ENCODE measurements around the gene ZNF502. TPM values are rescaled to one million over a fixed set of nuclear protein-coding genes. Genes with fewer than 3 reads are reported as not detected.

The ZNF502 gene
- total and polyA plus RNA-seq, 2 experiments from 2014 or later: 1.2 to 3.3 TPM

DNA sequence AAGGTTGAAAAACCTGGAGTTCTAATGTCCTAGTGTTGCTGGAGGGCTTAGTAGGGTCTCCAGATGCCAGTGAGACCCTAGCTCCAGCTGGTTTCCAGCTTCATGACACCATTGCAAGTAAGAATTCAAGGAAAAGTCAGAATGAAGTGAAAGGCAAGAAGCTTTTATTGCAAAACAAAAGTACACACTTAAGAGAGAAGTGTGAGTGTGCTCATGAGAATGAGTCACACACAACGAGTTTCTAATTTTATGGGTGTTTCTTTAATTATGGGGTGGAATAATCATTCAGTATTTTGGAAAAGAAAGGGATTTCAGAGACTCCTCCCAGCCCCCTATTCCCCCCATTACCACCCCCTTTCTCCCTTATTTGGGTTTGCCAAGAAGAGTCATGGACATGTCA, 24.6 kb upstream of the ZNF502 start:
- no peak for DNase-seq (ENCODE audit: low spot score)
- TF ChIP-seq, protein P1, sequence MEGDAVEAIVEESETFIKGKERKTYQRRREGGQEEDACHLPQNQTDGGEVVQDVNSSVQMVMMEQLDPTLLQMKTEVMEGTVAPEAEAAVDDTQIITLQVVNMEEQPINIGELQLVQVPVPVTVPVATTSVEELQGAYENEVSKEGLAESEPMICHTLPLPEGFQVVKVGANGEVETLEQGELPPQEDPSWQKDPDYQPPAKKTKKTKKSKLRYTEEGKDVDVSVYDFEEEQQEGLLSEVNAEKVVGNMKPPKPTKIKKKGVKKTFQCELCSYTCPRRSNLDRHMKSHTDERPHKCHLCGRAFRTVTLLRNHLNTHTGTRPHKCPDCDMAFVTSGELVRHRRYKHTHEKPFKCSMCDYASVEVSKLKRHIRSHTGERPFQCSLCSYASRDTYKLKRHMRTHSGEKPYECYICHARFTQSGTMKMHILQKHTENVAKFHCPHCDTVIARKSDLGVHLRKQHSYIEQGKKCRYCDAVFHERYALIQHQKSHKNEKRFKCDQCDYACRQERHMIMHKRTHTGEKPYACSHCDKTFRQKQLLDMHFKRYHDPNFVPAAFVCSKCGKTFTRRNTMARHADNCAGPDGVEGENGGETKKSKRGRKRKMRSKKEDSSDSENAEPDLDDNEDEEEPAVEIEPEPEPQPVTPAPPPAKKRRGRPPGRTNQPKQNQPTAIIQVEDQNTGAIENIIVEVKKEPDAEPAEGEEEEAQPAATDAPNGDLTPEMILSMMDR (IDR thresholded peaks at IDR 0.05; ENCODE audit: poor library complexity): no peak
- no peak for TF ChIP-seq EZH2 (IDR thresholded peaks at IDR 0.05; ENCODE audit: borderline replicate concordance)
- no peak for TF ChIP-seq EZH2phosphoT487 (IDR thresholded peaks at IDR 0.05; ENCODE audit: low read depth, severe bottlenecking, unreplicated experiment)
- Histone ChIP-seq H3K4me1 (ENCODE audit: insufficient read depth) (no peaks in the 10 kb centered on the region), H4K20me1 (ENCODE audit: insufficient read depth, poor library complexity, severe bottlenecking) (no peaks in the 10 kb centered on the region), H3K27me3 (no peaks in the 10 kb centered on the region), H3K9me2 (replicated peaks; ENCODE audit: insufficient read depth) (no peaks in the 10 kb centered on the region), H3K4me2 (no peak overlapping the region), H3K36me3 (replicated peaks; ENCODE audit: insufficient read depth, low read depth) (no peaks in the 10 kb centered on the region), H3K79me2 (no peaks in the 10 kb centered on the region), H3K4me3 (no peak overlapping the region), H3K27ac (no peak overlapping the region), H3K9me3 (ENCODE audit: low read depth) (no peaks in the 10 kb centered on the region), H2AFZ (no peak overlapping the region)
- WGBS (ENCODE audit: low lambda C conversion rate, missing lambda C conversion rate): 56% methylated on average over 1 of the region's 1 CpG

GRCh38 chr3:44721231-44722102, 9.0 kb downstream of the ZNF502 start:
- Histone ChIP-seq H4K20me1 (ENCODE audit: insufficient read depth, poor library complexity, severe bottlenecking) (no peaks in the 10 kb centered on the region), H3K79me2 (no peaks in the 10 kb centered on the region), H3K4me3 (no peak overlapping the region), H3K4me2 (no peak overlapping the region), H3K27ac (no peak overlapping the region), H3K4me1 (ENCODE audit: insufficient read depth) (no peaks in the 10 kb centered on the region), H3K9me2 (replicated peaks; ENCODE audit: insufficient read depth) (no peaks in the 10 kb centered on the region), H3K9me3 (ENCODE audit: low read depth) (peaks cover 47% of the 10 kb centered on the region), H3K27me3 (no peaks in the 10 kb centered on the region), H2AFZ (no peak overlapping the region), H3K36me3 (replicated peaks; ENCODE audit: insufficient read depth, low read depth) (peaks cover 3% of the 10 kb centered on the region)
- DNase-seq (ENCODE audit: low spot score): no peak
- WGBS (ENCODE audit: low lambda C conversion rate, missing lambda C conversion rate): 89% methylated on average over 10 of the region's 10 CpGs
- TF ChIP-seq, protein P1 (IDR thresholded peaks at IDR 0.05; ENCODE audit: poor library complexity): no peak
- TF ChIP-seq EZH2phosphoT487 (IDR thresholded peaks at IDR 0.05; ENCODE audit: low read depth, severe bottlenecking, unreplicated experiment): no peak
- no peak for TF ChIP-seq EZH2 (IDR thresholded peaks at IDR 0.05; ENCODE audit: borderline replicate concordance)

DNA sequence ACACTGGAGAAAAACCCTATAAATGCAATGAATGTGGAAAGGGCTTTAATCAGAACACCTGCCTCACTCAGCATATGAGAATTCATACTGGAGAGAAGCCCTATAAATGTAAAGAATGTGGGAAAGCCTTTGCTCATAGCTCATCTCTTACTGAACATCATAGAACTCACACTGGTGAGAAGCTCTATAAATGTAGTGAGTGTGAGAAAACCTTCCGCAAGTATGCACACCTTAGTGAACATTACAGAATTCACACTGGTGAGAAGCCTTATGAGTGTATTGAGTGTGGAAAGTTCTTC, 9.6 kb downstream of the ZNF502 start:
- Histone ChIP-seq H3K36me3 (replicated peaks; ENCODE audit: insufficient read depth, low read depth) (peaks cover 3% of the 10 kb centered on the region), H3K9me3 (ENCODE audit: low read depth) (peaks cover 44% of the 10 kb centered on the region), H3K4me3 (no peak overlapping the region), H3K9me2 (replicated peaks; ENCODE audit: insufficient read depth) (no peaks in the 10 kb centered on the region), H3K4me2 (no peak overlapping the region), H3K4me1 (ENCODE audit: insufficient read depth) (no peaks in the 10 kb centered on the region), H3K79me2 (no peaks in the 10 kb centered on the region), H4K20me1 (ENCODE audit: insufficient read depth, poor library complexity, severe bottlenecking) (no peaks in the 10 kb centered on the region), H2AFZ (no peak overlapping the region), H3K27me3 (no peaks in the 10 kb centered on the region), H3K27ac (no peak overlapping the region)
- TF ChIP-seq EZH2phosphoT487 (IDR thresholded peaks at IDR 0.05; ENCODE audit: low read depth, severe bottlenecking, unreplicated experiment) (no peak), EZH2 (IDR thresholded peaks at IDR 0.05; ENCODE audit: borderline replicate concordance) (no peak)
- TF ChIP-seq, protein P1 (IDR thresholded peaks at IDR 0.05; ENCODE audit: poor library complexity): no peak
- no peak for DNase-seq (ENCODE audit: low spot score)
- 100% methylated on average over 1 of the region's 1 CpG for WGBS (ENCODE audit: low lambda C conversion rate, missing lambda C conversion rate)

All from hepatocyte (in vitro differentiated cells).